Measurements from ENCODE around the gene SLX4.

The SLX4 gene

GRCh38 chr16:3578610-3579551, 32.5 kb downstream of the SLX4 start:
- no peak for DNase-seq

GRCh38 chr16:3578121-3578520, 33.3 kb downstream of the SLX4 start:
- DNase-seq = no peak

GRCh38 chr16:3577302-3577752, 34.1 kb downstream of the SLX4 start, which contains the start of gene NLRC3:
Gene NLRC3 (minus strand): TSS chr16:3577403. CDS start chr16:3565036, 12,367 bp downstream.
- no peak for DNase-seq

GRCh38 chr16:3576211-3576610, 35.2 kb downstream of the SLX4 start:
- DNase-seq = no peak

- no peak for DNase-seq
Observed at GRCh38 chr16:3575491-3575890, 35.9 kb downstream of the SLX4 start.

- no peak for DNase-seq
Observed at GRCh38 chr16:3574195-3574594, 37.2 kb downstream of the SLX4 start.

- no peak for DNase-seq
Observed at GRCh38 chr16:3573146-3573815, 38.1 kb downstream of the SLX4 start.

GRCh38 chr16:3570420-3571062, 40.9 kb downstream of the SLX4 start:
- no peak for DNase-seq

- DNase-seq = no peak
Observed at GRCh38 chr16:3569851-3570250, 41.6 kb downstream of the SLX4 start.

GRCh38 chr16:3566990-3567389, 44.4 kb downstream of the SLX4 start:
- DNase-seq = no peak

GRCh38 chr16:3564889-3565141, 46.6 kb downstream of the SLX4 start:
- DNase-seq = no peak

GRCh38 chr16:3564130-3564888, 47.1 kb downstream of the SLX4 start:
- DNase-seq = no peak

GRCh38 chr16:3562914-3563480, 48.4 kb downstream of the SLX4 start:
- DNase-seq = no peak

- no peak for DNase-seq
Observed at GRCh38 chr16:3561626-3562025, 49.8 kb downstream of the SLX4 start.

- DNase-seq = no peak
Observed at GRCh38 chr16:3554351-3554928, 57.0 kb downstream of the SLX4 start.

GRCh38 chr16:3553138-3553923, 58.1 kb downstream of the SLX4 start:
- no peak for DNase-seq

- DNase-seq = no peak
Observed at GRCh38 chr16:3550851-3551847, 60.3 kb downstream of the SLX4 start.

- DNase-seq = no peak
Observed at GRCh38 chr16:3549906-3550305, 61.5 kb downstream of the SLX4 start.

- no peak for DNase-seq
Observed at GRCh38 chr16:3548859-3549258, 62.5 kb downstream of the SLX4 start.

- DNase-seq = no peak
Observed at GRCh38 chr16:3548445-3548844, 63.0 kb downstream of the SLX4 start.

All from left hindlimb (tissue), 1 donor.